Naive B cell (primary cell): ENCODE measurements around the gene CWC25. TPM values are rescaled to one million over a fixed set of nuclear protein-coding genes. Genes with fewer than 3 reads are reported as not detected.

Source experiments
- ATAC-seq, 2 donors: fragments of 150-1000 bp; cut with Tn5 transposase; 2 replicates each; pipeline ENCODE4 v1.10.0; 2021; ENCODE audit warnings: low read depth in 2 of 2, mild to moderate bottlenecking in 2 of 2, moderate library complexity in 2 of 2
- DNase-seq: peaks from one replicate; pipeline ENCODE4 v3.0.0; 2022
- H3K27ac Mint-ChIP-seq, 6 donors: one replicate each; pipeline ENCODE4 v1.8.0; 2020 to 2022; ENCODE audit warnings: mild to moderate bottlenecking in 6 of 6, mixed read lengths in 6 of 6, moderate library complexity in 5 of 6, inconsistent platforms in 2 of 6
- H3K27me3 Mint-ChIP-seq, 3 donors: one replicate each; pipeline ENCODE4 v1.8.0; 2021 to 2022; ENCODE audit warnings: mixed read lengths in 3 of 3, mild to moderate bottlenecking in 1 of 3
- H3K36me3 Mint-ChIP-seq, 2 donors: one replicate each; pipeline ENCODE4 v1.8.0; 2020 to 2022; ENCODE audit warnings: mixed read lengths in 2 of 2, inconsistent platforms in 1 of 2, mild to moderate bottlenecking in 1 of 2
- H3K4me1 Mint-ChIP-seq, 3 donors: one replicate each; pipeline ENCODE4 v1.8.0; 2020 to 2022; ENCODE audit warnings: mixed read lengths in 3 of 3, inconsistent platforms in 1 of 3, mild to moderate bottlenecking in 1 of 3, moderate library complexity in 1 of 3
- H3K4me3 Mint-ChIP-seq, 8 donors: one replicate each; pipeline ENCODE4 v1.8.0; 2020 to 2022; ENCODE audit warnings: mild to moderate bottlenecking in 8 of 8, mixed read lengths in 8 of 8, moderate library complexity in 8 of 8, inconsistent platforms in 2 of 8
- H3K9me3 Mint-ChIP-seq, 7 donors: one replicate each; pipeline ENCODE4 v1.8.0; 2020 to 2022; ENCODE audit warnings: mixed read lengths in 7 of 7, mild to moderate bottlenecking in 5 of 7, inconsistent platforms in 2 of 7, moderate library complexity in 1 of 7
- polyA plus RNA-seq, 6 donors: library from polyadenylated mRNA; unstranded; fragments of 300-500 nt; fragmentation: Illumina TruSeq; gene quantifications; one replicate each; pipeline ENCODE4 v1.2.3, GENCODE V29; 2021; ENCODE audit warnings: low read depth in 6 of 6

The CWC25 gene
- 10 to 100 TPM in 4 of 6 donors, 1 to 10 TPM in 2; 9.2 to 13.4 (median 11.5) TPM for polyA plus RNA-seq

DNA sequence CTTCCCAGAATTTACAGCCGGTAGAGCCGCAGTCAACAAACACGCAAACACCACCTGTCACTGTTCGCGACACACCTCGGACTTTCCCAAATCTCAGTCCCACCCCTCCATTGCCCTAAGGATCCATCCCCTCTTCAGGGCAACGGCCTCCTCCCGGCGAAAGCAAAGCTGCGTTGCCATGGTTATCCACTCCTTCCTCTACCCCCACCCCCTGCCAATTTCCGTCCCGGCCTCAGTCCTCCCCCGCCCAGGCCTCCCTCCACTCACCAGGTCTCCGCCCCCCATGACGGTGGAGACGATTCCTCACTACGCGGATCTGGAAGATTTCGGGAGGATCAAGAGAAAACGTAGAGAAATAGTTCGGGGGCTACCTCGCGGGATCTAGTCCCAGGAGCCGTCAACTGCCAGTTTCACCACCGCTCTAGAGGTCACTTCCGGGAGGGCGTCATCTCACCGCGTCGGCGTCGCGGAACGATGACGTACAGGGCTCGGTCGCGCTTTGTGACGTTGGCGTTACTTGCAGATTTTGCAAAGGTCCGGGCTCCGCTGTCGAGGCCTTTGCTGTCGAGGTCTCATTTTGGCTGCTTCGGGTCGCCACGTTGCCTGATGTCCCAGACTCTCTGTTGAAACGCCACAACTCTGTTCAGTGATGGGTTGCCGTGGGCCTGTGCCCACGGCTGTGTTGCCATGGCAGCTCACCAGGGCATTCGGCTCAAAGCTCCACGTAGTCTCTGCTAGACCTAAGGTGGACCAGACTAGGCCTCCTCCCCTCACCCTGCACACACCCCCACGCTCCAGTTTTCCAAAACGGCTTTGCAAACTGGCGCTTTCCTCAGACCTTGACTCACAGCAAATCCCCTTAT, at the start of gene CWC25:
CWC25 (minus strand) TSS at position 423 of the 863 bp plus-strand sequence; CDS start at position 285, 138 bp downstream.
- peak; percentile 97 for DNase-seq
- Mint-ChIP-seq H3K36me3 (peaks cover 0 to 9% of the 10 kb centered on the region in 2 donors), H3K4me1 (peaks cover 21 to 37% (median 37%) of the 10 kb centered on the region in 3 donors), H3K9me3 (peaks cover 0 to 1% (median 0%) of the 10 kb centered on the region in 7 donors), H3K27ac (peak within 1 kb of the TSS; percentile 98 to 100 (median 100)), H3K4me3 (peak within 1 kb of the TSS; percentile 89 to 100 (median 98)), H3K27me3 (no peaks in the 10 kb centered on the region)
- peak; percentile 84 for ATAC-seq

GRCh38 chr17:38873640-38874380, 48.7 kb upstream of the CWC25 start:
- peaks cover 0 to 5% of the 10 kb centered on the region in 2 donors for H3K36me3 Mint-ChIP-seq
- DNase-seq (no peak), ATAC-seq (no peak)
- H3K4me3 Mint-ChIP-seq, result peak overlapping the region in 5 of 8 donors; percentile 16 to 99 (median 40)
- H3K9me3 Mint-ChIP-seq, result no peaks in the 10 kb centered on the region
- no peaks in the 10 kb centered on the region for H3K27me3 Mint-ChIP-seq
- peaks cover 67 to 90% (median 82%) of the 10 kb centered on the region in 3 donors for H3K4me1 Mint-ChIP-seq
- peak overlapping the region in 5 of 6 donors; percentile 42 to 99 (median 58) for H3K27ac Mint-ChIP-seq

GRCh38 chr17:38872671-38873385, 47.7 kb upstream of the CWC25 start:
- no peaks in the 10 kb centered on the region for H3K27me3 Mint-ChIP-seq
- DNase-seq (no peak), ATAC-seq (no peak)
- peaks cover 0 to 5% of the 10 kb centered on the region in 2 donors for H3K36me3 Mint-ChIP-seq
- peak overlapping the region in 7 of 8 donors; percentile 57 to 100 (median 99) for H3K4me3 Mint-ChIP-seq
- peaks cover 66 to 90% (median 82%) of the 10 kb centered on the region in 3 donors for H3K4me1 Mint-ChIP-seq
- H3K9me3 Mint-ChIP-seq, result no peaks in the 10 kb centered on the region
- peak overlapping the region; percentile 47 to 99 (median 83) for H3K27ac Mint-ChIP-seq

DNA sequence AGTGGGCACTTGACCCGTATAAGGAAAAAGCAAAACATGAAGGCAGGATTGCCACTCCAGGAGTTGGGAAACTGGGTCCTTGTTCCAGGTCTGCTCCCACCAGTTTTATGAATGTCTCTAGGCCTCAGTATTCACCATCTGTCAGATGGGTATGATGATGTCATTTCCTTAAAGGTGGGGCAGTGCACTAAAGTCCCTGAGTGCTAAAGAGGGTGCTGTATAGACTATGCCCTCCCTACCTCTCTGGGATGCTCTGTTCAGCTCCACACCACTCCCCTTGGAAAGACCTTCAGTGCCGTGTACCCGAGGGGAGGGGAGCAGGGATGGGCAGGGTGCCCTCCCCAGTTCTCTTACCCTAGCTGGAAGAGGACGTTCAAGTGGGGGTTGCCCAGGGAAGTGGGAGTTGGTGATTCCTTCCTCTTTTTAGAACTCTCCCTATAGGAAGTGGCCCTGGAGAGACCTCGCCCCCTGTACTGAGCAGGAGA, 46.9 kb upstream of the CWC25 start:
- H3K4me3 Mint-ChIP-seq, result peak overlapping the region; percentile 82 to 100 (median 95)
- peaks cover 0 to 3% (median 0%) of the 10 kb centered on the region in 7 donors for H3K9me3 Mint-ChIP-seq
- DNase-seq, result no peak
- H3K36me3 Mint-ChIP-seq, result peaks cover 0 to 5% of the 10 kb centered on the region in 2 donors
- no peak for ATAC-seq
- no peaks in the 10 kb centered on the region for H3K27me3 Mint-ChIP-seq
- peaks cover 65 to 89% (median 82%) of the 10 kb centered on the region in 3 donors for H3K4me1 Mint-ChIP-seq
- H3K27ac Mint-ChIP-seq, result peak overlapping the region; percentile 56 to 99 (median 74)

- H3K36me3 Mint-ChIP-seq, result peaks cover 0 to 5% of the 10 kb centered on the region in 2 donors
- peak overlapping the region; percentile 82 to 100 (median 95) for H3K4me3 Mint-ChIP-seq
- peaks cover 0 to 3% (median 0%) of the 10 kb centered on the region in 7 donors for H3K9me3 Mint-ChIP-seq
- H3K27ac Mint-ChIP-seq, result peak overlapping the region; percentile 60 to 99 (median 88)
- no peak for DNase-seq
- H3K27me3 Mint-ChIP-seq, result no peaks in the 10 kb centered on the region
- H3K4me1 Mint-ChIP-seq, result peaks cover 58 to 83% (median 77%) of the 10 kb centered on the region in 3 donors
- no peak for ATAC-seq
Measured at GRCh38 chr17:38871247-38872015, 46.3 kb upstream of the CWC25 start.

- Mint-ChIP-seq H3K27ac (peak overlapping the region; percentile 84 to 99 (median 98)), H3K36me3 (peaks cover 0 to 5% of the 10 kb centered on the region in 2 donors), H3K4me3 (peak overlapping the region; percentile 95 to 100 (median 99)), H3K27me3 (no peaks in the 10 kb centered on the region), H3K4me1 (peaks cover 59 to 81% (median 76%) of the 10 kb centered on the region in 3 donors), H3K9me3 (peaks cover 0 to 3% (median 0%) of the 10 kb centered on the region in 7 donors)
- DNase-seq (peak; percentile 61), ATAC-seq (peak; percentile 40)
Measured at GRCh38 chr17:38870259-38871165, 45.4 kb upstream of the CWC25 start.

- peak within 1 kb of the TSS; percentile 93 to 100 (median 98) for H3K27ac Mint-ChIP-seq
- no peaks in the 10 kb centered on the region for H3K27me3 Mint-ChIP-seq
- H3K4me3 Mint-ChIP-seq, result peak within 1 kb of the TSS; percentile 97 to 100 (median 99)
- peaks cover 0 to 5% of the 10 kb centered on the region in 2 donors for H3K36me3 Mint-ChIP-seq
- peaks cover 64 to 76% (median 70%) of the 10 kb centered on the region in 3 donors for H3K4me1 Mint-ChIP-seq
- H3K9me3 Mint-ChIP-seq, result peaks cover 0 to 3% (median 0%) of the 10 kb centered on the region in 7 donors
- ATAC-seq, result peak; percentile 58 to 61
- peak; percentile 87 for DNase-seq
Measured at GRCh38 chr17:38869526-38870258, 44.6 kb upstream of the CWC25 start, which contains the start of gene LASP1. Gene LASP1 (plus strand): TSS chr17:38870058. CDS start chr17:38870190, 132 bp downstream.

- Mint-ChIP-seq H3K27me3 (no peaks in the 10 kb centered on the region), H3K27ac (peak overlapping the region; percentile 93 to 100 (median 98)), H3K36me3 (peaks cover 0 to 5% of the 10 kb centered on the region in 2 donors), H3K4me3 (peak overlapping the region; percentile 97 to 100 (median 99)), H3K9me3 (peaks cover 0 to 3% (median 0%) of the 10 kb centered on the region in 7 donors), H3K4me1 (peaks cover 63 to 75% (median 70%) of the 10 kb centered on the region in 3 donors)
- DNase-seq (peak; percentile 87), ATAC-seq (peak; percentile 60 to 62)
Measured at GRCh38 chr17:38868817-38869525, 43.9 kb upstream of the CWC25 start.

DNA sequence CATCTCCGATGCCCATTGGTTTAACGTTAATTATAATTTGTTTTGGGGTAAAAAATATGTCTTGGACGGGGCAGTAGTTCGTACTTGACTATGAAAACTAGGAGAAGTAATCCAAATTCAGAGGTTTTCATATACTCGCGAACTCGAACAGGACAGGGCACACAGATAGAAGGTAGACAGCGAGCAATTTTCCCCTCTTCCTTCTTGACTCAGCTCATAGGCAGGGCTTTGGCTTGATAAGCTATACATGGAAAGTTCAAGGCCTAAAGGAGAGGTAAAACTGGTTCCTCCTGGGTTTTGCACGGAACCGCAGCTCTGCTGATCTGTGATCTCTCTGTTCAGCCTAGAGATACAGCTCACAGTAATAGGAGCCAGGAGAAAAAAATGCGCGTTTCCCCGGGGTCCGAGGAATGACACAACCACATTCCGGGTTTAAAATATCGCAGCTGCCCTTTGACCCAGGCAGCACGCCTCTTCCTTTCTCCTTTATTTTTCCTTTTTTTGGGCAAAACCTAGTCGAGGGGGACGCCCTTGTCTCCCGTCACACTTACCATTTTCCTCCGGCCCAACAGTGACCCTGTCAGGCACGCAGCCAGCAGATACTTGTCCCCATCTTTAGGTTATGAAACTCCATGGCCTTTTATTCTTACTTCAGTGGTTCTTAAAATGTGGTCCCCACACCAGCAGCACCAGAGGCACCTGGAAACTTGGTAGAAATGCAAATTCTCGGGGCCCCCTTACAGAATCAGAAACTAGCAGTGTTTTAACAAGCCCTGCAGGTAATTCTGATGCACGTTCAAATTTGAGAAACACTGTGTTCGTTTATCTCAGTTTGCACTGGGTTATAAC, 43.1 kb upstream of the CWC25 start:
- Mint-ChIP-seq H3K9me3 (peaks cover 0 to 3% (median 0%) of the 10 kb centered on the region in 7 donors), H3K27me3 (no peaks in the 10 kb centered on the region), H3K36me3 (peaks cover 0 to 5% of the 10 kb centered on the region in 2 donors), H3K4me1 (peaks cover 63 to 75% (median 70%) of the 10 kb centered on the region in 3 donors), H3K27ac (peak overlapping the region; percentile 93 to 100 (median 98)), H3K4me3 (peak overlapping the region; percentile 97 to 100 (median 99))
- ATAC-seq (no peak), DNase-seq (peak; percentile 19)
